GM21619 (cell line): ENCODE results near the gene RUBCNL.
A peak's percentile ranks its signal among the peaks of the same experiment; 100 is the strongest.

Source experiments
- ATAC-seq: cut with Tn5 transposase; IDR thresholded peaks from one replicate; pipeline ENCODE4 v1.9.1; 2021; ENCODE audit not compliant: unreplicated experiment

The RUBCNL gene

GRCh38 chr13:46313024-46313423, 74.0 kb downstream of the RUBCNL start:
- ATAC-seq = no peak

GRCh38 chr13:46311217-46311616, 75.8 kb downstream of the RUBCNL start:
- no peak for ATAC-seq

GRCh38 chr13:46310066-46310465, 77.0 kb downstream of the RUBCNL start:
- ATAC-seq = no peak

GRCh38 chr13:46307554-46307953, 79.5 kb downstream of the RUBCNL start:
- no peak for ATAC-seq

GRCh38 chr13:46304546-46304945, 82.5 kb downstream of the RUBCNL start:
- ATAC-seq = no peak

GRCh38 chr13:46303742-46304385, 83.2 kb downstream of the RUBCNL start:
- no peak for ATAC-seq

- ATAC-seq = no peak
Measured at GRCh38 chr13:46297361-46297811, 89.7 kb downstream of the RUBCNL start.

GRCh38 chr13:46296921-46297320, 90.1 kb downstream of the RUBCNL start:
- no peak for ATAC-seq

- peak; percentile 41 for ATAC-seq
Measured at GRCh38 chr13:46296115-46296822, 90.8 kb downstream of the RUBCNL start.

- peak; percentile 68 for ATAC-seq
Measured at GRCh38 chr13:46295491-46296114, 91.4 kb downstream of the RUBCNL start.

- no peak for ATAC-seq
Measured at GRCh38 chr13:46293436-46293835, 93.6 kb downstream of the RUBCNL start.
